Right lobe of liver (tissue), 6 donors: Measurements from ENCODE around the gene PAQR7. TPM values are rescaled to one million over a fixed set of nuclear protein-coding genes. Genes with fewer than 3 reads are reported as not detected.

Experiments used
- ATAC-seq, 4 donors: fragments of 200-7000 bp; cut with Tn5 transposase; one replicate each; pipeline ENCODE4 v1.9.1; 2020; ENCODE audit warnings: mild to moderate bottlenecking in 4 of 4, moderate library complexity in 4 of 4
- DNase-seq, 3 donors: peaks; one replicate each; pipeline ENCODE4 v3.0.0-alpha.2; 2020
- H3K27ac ChIP-seq, 3 donors: fragments of 200-600 bp; one replicate each; pipeline ENCODE4 v1.8.0; 2022
- H3K27me3 ChIP-seq, 2 donors: fragments of 200-600 bp; one replicate each; pipeline ENCODE4 v1.8.0; 2022
- H3K36me3 ChIP-seq, 4 donors: fragments of 200-600 bp; sonication (generic) in 1 of 4; one replicate each; pipeline versions ENCODE4 v1.5.1 to v1.8.0; 2017 to 2022; ENCODE audit warnings: control low read depth in 1 of 4
- H3K4me1 ChIP-seq, 4 donors: fragments of 200-600 bp; sonication (generic) in 1 of 4; one replicate each; pipeline versions ENCODE4 v1.5.1 to v1.8.0; 2017 to 2022; ENCODE audit warnings: control low read depth in 1 of 4
- H3K4me3 ChIP-seq, 3 donors: fragments of 200-600 bp; one replicate each; pipeline ENCODE4 v1.8.0; 2022
- H3K9me3 ChIP-seq, 4 donors: fragments of 200-600 bp; sonication (generic) in 1 of 4; one replicate each; pipeline versions ENCODE4 v1.5.1 to v1.8.0; 2017 to 2022; ENCODE audit warnings: control low read depth in 1 of 4
- POLR2A ChIP-seq: fragments of 450-650 bp; IDR thresholded peaks from one replicate; pipeline ENCODE4 v1.6.1; 2017; ENCODE audit warnings: antibody characterized with exemption, mild to moderate bottlenecking
- WGBS: methylation state at CpG from one replicate; pipeline ENCODE4 v1.1.6; 2018; ENCODE audit warnings: low coverage, low lambda C conversion rate; ENCODE audit not compliant: insufficient coverage; ENCODE audit errors: missing lambda C conversion rate; 5-methylcytosine and 5-hydroxymethylcytosine counted together
- intact Hi-C, 2 donors: fragments of 100-400 bp; cut with DNase I; formaldehyde crosslinking; loops; one replicate each; pipeline versions ENCODE4 v1.11.2 to v1.14.1; 2022
- total RNA-seq, 6 experiments: library from RNA; depleted of rRNA in 2 of 6; stranded (reverse); fragments of >200 nt in 2 of 6; fragmentation: NEBNext Ultra II Directional in 3 of 6; extraction: Animal tissue kit (Norgen Biotek cat#: 25700) in 3 of 6; gene quantifications; one replicate each; pipeline versions ENCODE4 v1.1.0 to v1.2.4, GENCODE V29; 2016 to 2023
- TF ChIP-seq, protein P1 (sequence below), 4 donors: fragments of 200-600 bp in 3 of 4; fragments of 450-650 bp in 1 of 4; IDR thresholded peaks; one replicate each; pipeline versions ENCODE4 v1.5.1 to v1.8.0; 2016 to 2022; ENCODE audit warnings: antibody characterized with exemption in 4 of 4, mild to moderate bottlenecking in 2 of 4
- donor health status: DM: no; HTN: yes; CAD: no.
- donor health status: DM: no; HTN: no; CAD: no.
- donor health status: DM: no; HTN: no; CAD: no.
- donor health status: DM: no; HTN: yes; CAD: no.
- donor health status: DM: no; HTN: yes; CAD: no.

PAQR7 gene
- total RNA-seq, 6 experiments from 2014 or later, result 0.74 to 4.8 (median 2.4) TPM

- no peak overlapping the region for H3K4me3 ChIP-seq
- intact Hi-C loops, result loop anchor here (5.0 kb wide), 2 partner anchors 98 to 103 kb away; partner anchors contain the start of gene PAFAH2 (in 1 of the 2)
- no peak overlapping the region for H3K27ac ChIP-seq
- 98% methylated on average over 6 of the region's 6 CpGs for WGBS
- ATAC-seq (no peak), DNase-seq (no peak)
- H3K27me3 ChIP-seq, result no peaks in the 10 kb centered on the region
- H3K9me3 ChIP-seq, result no peaks in the 10 kb centered on the region
- no peaks in the 10 kb centered on the region for H3K36me3 ChIP-seq
- peaks cover 0 to 7% (median 0%) of the 10 kb centered on the region in 4 donors for H3K4me1 ChIP-seq
- TF ChIP-seq, protein P1, sequence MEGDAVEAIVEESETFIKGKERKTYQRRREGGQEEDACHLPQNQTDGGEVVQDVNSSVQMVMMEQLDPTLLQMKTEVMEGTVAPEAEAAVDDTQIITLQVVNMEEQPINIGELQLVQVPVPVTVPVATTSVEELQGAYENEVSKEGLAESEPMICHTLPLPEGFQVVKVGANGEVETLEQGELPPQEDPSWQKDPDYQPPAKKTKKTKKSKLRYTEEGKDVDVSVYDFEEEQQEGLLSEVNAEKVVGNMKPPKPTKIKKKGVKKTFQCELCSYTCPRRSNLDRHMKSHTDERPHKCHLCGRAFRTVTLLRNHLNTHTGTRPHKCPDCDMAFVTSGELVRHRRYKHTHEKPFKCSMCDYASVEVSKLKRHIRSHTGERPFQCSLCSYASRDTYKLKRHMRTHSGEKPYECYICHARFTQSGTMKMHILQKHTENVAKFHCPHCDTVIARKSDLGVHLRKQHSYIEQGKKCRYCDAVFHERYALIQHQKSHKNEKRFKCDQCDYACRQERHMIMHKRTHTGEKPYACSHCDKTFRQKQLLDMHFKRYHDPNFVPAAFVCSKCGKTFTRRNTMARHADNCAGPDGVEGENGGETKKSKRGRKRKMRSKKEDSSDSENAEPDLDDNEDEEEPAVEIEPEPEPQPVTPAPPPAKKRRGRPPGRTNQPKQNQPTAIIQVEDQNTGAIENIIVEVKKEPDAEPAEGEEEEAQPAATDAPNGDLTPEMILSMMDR (IDR thresholded peaks at IDR 0.05), result no peak
- TF ChIP-seq POLR2A, result no peak
Measured at GRCh38 chr1:25899792-25900191, 24.3 kb upstream of the PAQR7 start.

DNA sequence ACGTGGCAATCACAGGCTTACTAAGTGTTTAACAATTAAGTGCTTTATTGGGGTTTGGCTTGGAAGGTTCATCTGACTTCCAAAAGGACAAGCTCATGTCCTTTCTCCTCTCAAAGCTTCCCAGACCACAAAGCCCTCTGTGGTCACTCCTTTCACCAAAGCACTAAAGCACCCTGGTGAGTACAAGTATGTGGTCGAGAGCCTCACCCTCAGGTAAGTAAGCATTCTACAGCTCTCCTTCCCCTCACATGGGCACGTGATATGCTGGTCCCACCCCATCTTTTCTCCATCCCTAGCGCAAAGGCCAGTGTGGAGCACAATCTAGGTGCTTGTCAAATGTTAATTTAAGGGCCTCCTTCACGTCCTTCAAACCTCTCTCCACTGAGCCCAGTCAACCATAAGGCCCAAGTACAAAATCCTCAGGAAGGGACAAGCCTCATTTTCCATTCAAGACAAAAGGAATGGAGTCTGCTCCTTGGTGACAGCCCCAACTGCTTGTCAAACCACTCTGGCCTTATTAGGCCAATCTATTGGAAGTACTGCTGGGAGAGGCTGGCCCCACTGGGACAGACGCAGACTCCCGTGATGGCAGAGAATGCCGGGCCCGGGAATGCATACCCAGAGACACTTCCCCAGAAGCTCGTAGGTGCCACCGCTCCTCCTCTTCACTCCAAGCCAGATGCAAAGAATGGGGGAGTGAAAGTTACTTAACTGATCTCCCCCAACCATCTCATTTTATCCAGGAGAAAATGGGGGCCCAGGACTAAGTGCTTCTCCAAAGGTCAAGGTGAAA, 22.9 kb upstream of the PAQR7 start:
- no peak for TF ChIP-seq POLR2A
- TF ChIP-seq, protein P1 (IDR thresholded peaks at IDR 0.05), result no peak
- intact Hi-C loops, result loop anchor here (5.0 kb wide), 2 partner anchors 99 to 104 kb away; partner anchors contain the start of gene PAFAH2 (in 1 of the 2)
- ATAC-seq, result no peak
- WGBS, result 94% methylated on average over 11 of the region's 11 CpGs
- Histone ChIP-seq H3K9me3 (no peaks in the 10 kb centered on the region), H3K27ac (no peak overlapping the region), H3K4me1 (peaks cover 0 to 3% (median 0%) of the 10 kb centered on the region in 4 donors), H3K27me3 (no peaks in the 10 kb centered on the region), H3K36me3 (no peaks in the 10 kb centered on the region), H3K4me3 (no peak overlapping the region)
- no peak for DNase-seq

- intact Hi-C loops, result loop anchor here (5.0 kb wide), 2 partner anchors 100 to 105 kb away; partner anchors contain the start of gene PAFAH2 (in 1 of the 2)
- Histone ChIP-seq H3K4me3 (no peak overlapping the region), H3K36me3 (no peaks in the 10 kb centered on the region), H3K27me3 (no peaks in the 10 kb centered on the region), H3K27ac (no peak overlapping the region), H3K4me1 (peaks cover 0 to 5% (median under 1%) of the 10 kb centered on the region in 4 donors), H3K9me3 (no peaks in the 10 kb centered on the region)
- no peak for TF ChIP-seq POLR2A
- TF ChIP-seq, protein P1 (IDR thresholded peaks at IDR 0.05), result no peak
- ATAC-seq (no peak), DNase-seq (no peak)
- WGBS, result 90% methylated on average over 2 of the region's 5 CpGs
Measured at GRCh38 chr1:25897754-25898153, 22.2 kb upstream of the PAQR7 start.

DNA sequence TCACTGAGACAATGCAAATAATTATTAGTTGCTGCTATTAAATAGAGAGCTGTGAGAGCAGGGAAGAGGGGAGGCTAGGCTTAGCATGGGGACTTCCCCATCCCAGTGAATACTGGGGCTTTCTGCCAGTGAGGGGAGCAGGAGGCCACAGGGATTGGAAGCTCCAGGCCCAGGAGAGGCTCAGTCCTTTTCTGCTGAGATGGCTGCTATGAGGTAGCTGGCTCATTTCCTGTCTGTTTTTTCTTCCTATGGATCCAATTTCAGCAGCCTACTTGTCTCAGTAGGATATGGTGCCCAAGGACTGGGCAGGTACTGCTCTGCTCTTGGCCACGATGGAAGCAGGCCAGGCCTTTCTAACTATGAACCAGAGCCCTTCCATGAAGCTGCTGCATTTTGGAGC, 20.8 kb upstream of the PAQR7 start:
- ATAC-seq (no peak), DNase-seq (no peak)
- Histone ChIP-seq H3K4me1 (peaks cover 0 to 6% (median 2%) of the 10 kb centered on the region in 4 donors), H3K27ac (no peak overlapping the region), H3K36me3 (no peaks in the 10 kb centered on the region), H3K9me3 (no peaks in the 10 kb centered on the region), H3K4me3 (no peak overlapping the region), H3K27me3 (no peaks in the 10 kb centered on the region)
- TF ChIP-seq, protein P1 (IDR thresholded peaks at IDR 0.05), result no peak
- no peak for TF ChIP-seq POLR2A
- no CpG with 5 or more reads among the region's 1 CpG for WGBS
- intact Hi-C loops, result loop anchor here (5.0 kb wide), 2 partner anchors 101 to 106 kb away; partner anchors contain the start of gene PAFAH2 (in 1 of the 2)
